Right renal pelvis (tissue), 4 donors: Measurements from ENCODE around the gene FOXQ1. TPM values are rescaled to one million over a fixed set of nuclear protein-coding genes. Genes with fewer than 3 reads are reported as not detected.
"Not testable (repeated sequence)": the region's sequence is repeated elsewhere in the genome, so short reads cannot be mapped to it uniquely, and the experiment has no call there.

ENCODE experiments used
- DNase-seq, 4 donors: peaks; one replicate each; pipeline ENCODE4 v3.0.0-alpha.2; 2013; ENCODE audit warnings: low read depth in 4 of 4, low spot score in 3 of 4, missing footprints in 1 of 4
- polyA plus RNA-seq, 4 donors: library from polyadenylated mRNA; unstranded; fragments of 120-200 nt; gene quantifications; one replicate each; pipeline ENCODE4 v1.2.1, GENCODE V29; 2013; ENCODE audit not compliant: insufficient read length in 4 of 4

The FOXQ1 gene
- polyA plus RNA-seq, 4 donors: 12.1 to 17.5 (median 13.8) TPM

DNA sequence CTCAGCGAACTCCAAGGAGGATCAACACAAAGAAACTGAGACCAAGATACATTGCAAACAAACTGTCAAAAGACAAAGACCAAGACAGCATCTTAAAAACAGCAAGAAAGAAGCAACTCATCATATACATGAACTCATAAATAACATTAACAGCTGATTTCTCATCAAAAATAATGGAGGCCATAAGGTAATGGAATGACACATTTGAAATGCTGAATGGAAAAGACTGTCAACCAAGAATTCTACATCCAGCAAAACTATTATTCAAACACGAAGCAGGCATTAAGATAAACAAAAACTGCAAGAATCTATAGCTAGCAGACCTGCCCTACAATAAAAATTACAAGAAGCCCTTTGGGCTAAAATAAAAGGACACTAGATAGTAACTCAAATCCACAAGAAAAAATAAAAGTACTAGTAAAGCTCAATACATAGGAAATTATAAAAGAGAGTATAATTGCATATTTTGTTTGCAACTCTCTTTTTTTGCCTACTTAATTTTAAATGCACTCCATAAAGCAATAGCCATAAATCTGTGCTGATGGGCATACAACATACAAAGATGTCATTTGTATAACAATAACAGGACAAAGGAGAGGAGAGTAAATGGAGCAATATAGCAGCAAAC, 39.6 kb downstream of the FOXQ1 start:
- no peak for DNase-seq

DNA sequence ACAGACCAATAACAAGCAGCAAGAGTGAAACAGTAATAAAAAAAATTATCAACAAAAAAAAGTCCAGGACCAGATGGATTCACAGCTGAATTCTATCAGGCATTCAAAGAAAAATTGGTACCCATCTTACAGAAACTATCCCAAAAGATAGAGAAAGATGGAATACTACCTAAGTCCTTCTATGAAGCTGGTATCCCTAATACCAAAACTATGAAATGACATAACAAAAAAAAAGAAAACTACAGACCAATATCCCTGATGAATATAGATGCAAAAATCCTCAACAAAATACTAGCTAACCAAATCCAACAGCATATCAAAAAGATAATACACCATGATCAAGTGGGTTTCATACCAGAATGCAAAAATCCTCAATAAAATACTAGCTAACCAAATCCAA, 43.2 kb downstream of the FOXQ1 start:
- not testable (repeated sequence) for DNase-seq

DNA sequence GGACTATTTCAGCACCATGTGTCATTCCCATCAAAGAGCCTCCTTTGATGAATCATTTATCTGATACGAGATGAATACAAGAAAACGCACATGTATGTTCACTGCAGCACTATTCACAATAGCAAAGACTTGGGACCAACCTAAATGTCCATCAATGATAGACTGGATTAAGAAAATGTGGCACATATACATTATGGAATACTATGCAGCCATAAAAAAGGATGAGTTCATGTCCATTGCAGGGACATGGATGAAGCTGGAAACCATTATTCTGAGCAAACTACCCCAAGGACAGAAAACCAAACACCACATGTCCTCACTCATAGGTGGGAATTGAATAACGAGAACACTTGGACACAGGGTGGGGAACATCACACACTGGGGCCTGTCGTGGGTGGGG, 49.8 kb downstream of the FOXQ1 start:
- not testable (repeated sequence) for DNase-seq

- DNase-seq: no peak
Observed at GRCh38 chr6:1362643-1363042, 50.7 kb downstream of the FOXQ1 start.

GRCh38 chr6:1363298-1363697, 51.4 kb downstream of the FOXQ1 start:
- no peak for DNase-seq

DNA sequence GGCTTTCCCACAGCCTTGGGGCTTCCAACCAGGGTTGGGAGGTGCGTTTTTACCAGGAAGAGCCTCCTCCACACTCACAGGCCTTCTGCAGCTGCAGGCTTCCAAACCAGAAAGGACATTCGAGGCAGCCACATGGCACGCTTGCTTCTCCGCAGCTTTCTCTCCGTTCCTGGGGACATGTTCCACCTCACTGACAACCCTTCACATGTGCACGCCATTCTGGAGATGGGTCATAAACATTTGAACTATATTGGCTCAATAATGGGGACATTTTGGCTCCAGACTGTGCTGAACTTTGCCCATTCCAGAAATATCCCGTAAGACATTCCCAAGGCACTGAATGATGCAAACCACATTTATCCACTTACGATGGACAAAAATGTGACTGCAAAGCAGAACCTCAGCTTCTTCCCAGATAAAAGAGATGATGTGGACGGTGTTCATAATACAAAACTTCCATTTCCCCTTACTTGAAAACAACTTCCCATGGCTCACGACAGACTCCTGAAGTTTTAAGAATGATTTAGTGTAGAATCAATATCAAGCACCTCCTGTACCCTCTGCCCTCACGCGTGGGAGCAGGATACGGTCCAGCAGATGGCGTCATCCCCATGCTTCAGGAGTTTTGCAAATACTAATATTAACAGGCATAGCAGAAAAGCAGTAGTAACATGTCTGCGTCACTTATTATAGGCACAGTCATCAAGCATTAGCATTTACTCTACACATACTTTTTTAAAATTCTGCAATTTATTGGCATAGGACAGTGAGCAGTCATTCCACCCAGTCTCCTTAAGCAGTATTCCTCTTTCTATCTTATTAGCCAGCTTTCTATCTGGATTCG, 52.1 kb downstream of the FOXQ1 start:
- DNase-seq: no peak

Other genes with a start within 250 kb of the FOXQ1 start
- under 1 TPM; 0.07 to 0.31 (median 0.13) TPM for gene FOXF2, start 77.5 kb downstream of the FOXQ1 start, polyA plus RNA-seq